ENCODE data around the gene IL6. TPM values are rescaled to one million over a fixed set of nuclear protein-coding genes. Genes with fewer than 3 reads are reported as not detected.

The IL6 gene
- total RNA-seq, 1 experiment from 2014 or later = 0.85 TPM

- Histone ChIP-seq H3K4me1 (ENCODE audit: insufficient read depth, low read length) (0 out of 2 replicates have a peak, but pooled peaks cover 3% of the 10 kb centered on the region), H3K27me3 (ENCODE audit: insufficient read depth, low read length) (no peaks in the 10 kb centered on the region), H2BK120ac (ENCODE audit: low read depth, low read length, poor library complexity, severe bottlenecking) (no peak overlapping the region), H3K23me2 (ENCODE audit: insufficient read length, low read depth, low read length, poor library complexity, severe bottlenecking) (no peaks in the 10 kb centered on the region), H3K18ac (ENCODE audit: insufficient read length, low read depth, low read length) (no peak overlapping the region), H2AFZ (ENCODE audit: low read length) (no peak overlapping the region), H3T11ph (ENCODE audit: low read length) (no peak overlapping the region), H2BK15ac (ENCODE audit: low read depth, low read length) (no peak overlapping the region), H4K8ac (replicated peaks; ENCODE audit: insufficient read length, low read depth, low read length) (no peak overlapping the region), H2BK12ac (ENCODE audit: insufficient read length, low read depth, low read length) (no peak overlapping the region), H3K14ac (ENCODE audit: insufficient read depth, low read length) (no peak overlapping the region), H3K79me2 (ENCODE audit: insufficient read depth, low read length) (no peaks in the 10 kb centered on the region), H4K5ac (ENCODE audit: insufficient read length, low read depth, low read length) (no peak overlapping the region), H3K27ac (ENCODE audit: insufficient read length, low read depth, low read length) (no peak overlapping the region), H2BK5ac (ENCODE audit: insufficient read length, low read length) (no peak overlapping the region), H4K91ac (ENCODE audit: insufficient read length, low read depth, low read length) (no peak overlapping the region), H3K4me2 (ENCODE audit: insufficient read depth, insufficient read length, low read length) (no peak overlapping the region), H3K9ac (ENCODE audit: extremely low read depth, insufficient read length, low read length) (no peak overlapping the region), H3K9me3 (ENCODE audit: control insufficient read depth, low read depth, low read length) (no peaks in the 10 kb centered on the region), H3K79me1 (ENCODE audit: insufficient read depth, low read depth, low read length, poor library complexity, severe bottlenecking) (no peaks in the 10 kb centered on the region), H3K56ac (ENCODE audit: insufficient read length, low read depth, low read length) (no peak overlapping the region), H3K23ac (ENCODE audit: insufficient read length, low read depth, low read length) (no peak overlapping the region), H4K20me1 (ENCODE audit: control insufficient read depth, insufficient read depth, insufficient read length) (no peaks in the 10 kb centered on the region), H3K4ac (ENCODE audit: low read depth, low read length) (no peak overlapping the region), H2AK5ac (ENCODE audit: insufficient read length, low read length) (no peak overlapping the region), H2BK20ac (ENCODE audit: low read depth, low read length, poor library complexity, severe bottlenecking) (no peak overlapping the region)
- Mint-ChIP-seq H3K36me3 (ENCODE audit: insufficient read depth in 1 of 3, low read depth in 3 of 3) (no peaks in the 10 kb centered on the region), H3K9me3 (no peaks in the 10 kb centered on the region), H3K27ac (no peak overlapping the region), H3K4me3 (no peak overlapping the region), H3K27me3 (ENCODE audit: low read depth) (no peaks in the 10 kb centered on the region), H3K4me1 (peaks cover 19 to 28% of the 10 kb centered on the region in 2 experiments)
- DNase-seq = no peak
- no CpG with 5 or more reads among the region's 4 CpGs for WGBS (ENCODE audit: extremely low coverage, insufficient read length, low lambda C conversion rate)
- TF ChIP-seq CTCF (conservative IDR thresholded peaks at IDR 0.05) = no peak
Observed at GRCh38 chr7:22715969-22716368, 11.0 kb upstream of the IL6 start.

Measured in H9 (cell line).